ENCODE results near the gene TRAF1.

The TRAF1 gene

DNA sequence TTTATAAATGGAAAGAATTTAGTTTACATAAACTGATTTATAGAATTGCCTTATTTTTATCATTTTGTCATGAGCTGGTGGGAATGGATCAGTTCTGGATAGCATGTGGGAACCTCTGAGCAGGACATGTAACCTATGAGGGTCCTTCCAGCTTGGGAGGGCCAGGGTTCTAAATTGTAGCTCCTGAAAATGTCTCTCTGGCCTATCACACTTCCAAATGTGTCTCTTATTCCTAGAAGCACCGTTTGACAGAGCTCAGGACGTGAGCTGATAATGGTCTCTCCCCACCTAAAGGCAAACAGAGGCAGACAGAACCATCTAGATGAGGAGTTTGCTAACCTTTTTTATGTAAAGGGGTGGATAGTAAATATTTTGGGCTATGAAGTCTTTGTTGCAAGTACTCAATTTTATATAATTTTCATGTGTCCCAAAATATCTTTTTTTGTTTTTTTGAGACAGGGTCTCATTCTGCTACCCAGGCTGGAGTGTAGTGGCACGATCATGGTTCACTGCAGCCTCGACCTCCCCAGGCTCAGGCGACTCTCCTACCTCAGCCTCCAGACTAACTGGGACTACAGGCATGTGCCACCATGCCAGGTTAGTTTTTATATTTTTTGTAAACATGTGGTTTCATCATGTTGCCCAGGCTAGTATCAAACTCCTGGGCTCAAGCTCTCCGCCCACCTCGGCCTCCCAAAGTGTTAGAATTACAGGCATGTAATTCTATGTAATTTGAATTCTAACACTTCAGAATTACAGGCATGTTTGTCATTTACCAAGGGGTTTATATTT lies 4.0 kb downstream of the TRAF1 start:
- DNase-seq: no peak

- no peak for DNase-seq
Measured at GRCh38 chr9:120921661-120922181, 4.9 kb downstream of the TRAF1 start.

DNA sequence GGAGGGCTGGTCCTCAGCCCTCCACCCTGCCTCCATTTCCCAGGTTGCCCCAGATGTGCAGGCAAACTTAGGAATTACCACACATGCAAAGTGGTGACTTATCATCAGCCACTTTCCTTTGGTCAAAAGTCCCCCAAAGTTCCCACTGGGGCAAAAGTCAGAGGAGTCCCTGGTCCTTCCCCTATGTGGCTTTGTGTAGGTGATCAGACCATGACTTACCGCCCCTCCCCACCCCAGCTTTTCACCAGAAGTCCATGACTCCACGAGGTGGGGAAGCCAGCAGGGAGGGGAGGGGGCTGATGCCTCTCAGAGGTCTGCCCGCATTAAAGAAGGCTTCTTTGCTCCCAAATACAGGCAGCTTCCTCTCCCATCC lies 5.8 kb downstream of the TRAF1 start:
- DNase-seq: no peak

DNA sequence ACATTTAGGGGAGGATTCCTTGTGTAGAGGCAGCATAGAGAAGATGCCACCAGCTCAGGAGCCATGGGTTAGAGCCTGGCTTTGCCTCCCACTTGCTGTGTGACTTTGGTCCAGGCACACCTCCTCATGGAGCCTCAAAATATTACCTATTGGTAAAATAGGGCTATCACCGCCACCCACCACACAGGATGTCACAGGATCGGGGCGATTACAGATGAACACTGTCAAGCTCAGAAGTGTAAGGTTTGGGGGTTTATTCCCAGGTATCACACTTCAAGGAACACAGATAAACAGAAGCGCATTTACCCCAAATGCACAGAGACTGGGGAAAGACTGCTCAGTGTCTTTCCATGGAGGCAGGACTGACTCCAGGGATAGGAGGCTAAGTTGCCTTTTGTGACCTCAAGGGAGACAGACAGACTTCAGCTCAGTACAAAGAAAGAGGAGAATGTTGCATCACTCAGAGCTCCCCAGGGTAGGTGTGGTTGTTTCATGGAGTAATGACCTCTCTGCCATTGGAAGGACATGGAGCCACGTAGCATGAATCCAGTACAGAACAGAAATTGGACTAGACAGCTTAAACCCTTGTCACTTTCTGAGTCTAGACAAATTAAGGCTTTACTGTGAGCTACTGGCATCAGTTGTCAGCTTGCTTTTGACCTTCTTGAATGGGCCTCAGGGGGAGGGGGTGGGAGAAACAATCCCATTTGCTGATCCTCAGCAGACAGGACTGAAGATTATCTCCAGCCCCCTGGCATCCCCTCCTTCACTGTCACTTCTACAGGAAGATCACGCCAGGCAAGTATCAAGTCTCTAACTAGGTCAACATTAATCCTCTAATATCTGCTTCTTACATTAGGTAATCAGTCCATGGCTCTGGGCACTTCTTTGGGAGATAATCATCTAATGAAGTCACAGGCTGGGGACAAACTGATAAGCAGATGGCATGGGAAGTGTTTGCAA lies 6.5 kb downstream of the TRAF1 start:
- no peak for DNase-seq

DNA sequence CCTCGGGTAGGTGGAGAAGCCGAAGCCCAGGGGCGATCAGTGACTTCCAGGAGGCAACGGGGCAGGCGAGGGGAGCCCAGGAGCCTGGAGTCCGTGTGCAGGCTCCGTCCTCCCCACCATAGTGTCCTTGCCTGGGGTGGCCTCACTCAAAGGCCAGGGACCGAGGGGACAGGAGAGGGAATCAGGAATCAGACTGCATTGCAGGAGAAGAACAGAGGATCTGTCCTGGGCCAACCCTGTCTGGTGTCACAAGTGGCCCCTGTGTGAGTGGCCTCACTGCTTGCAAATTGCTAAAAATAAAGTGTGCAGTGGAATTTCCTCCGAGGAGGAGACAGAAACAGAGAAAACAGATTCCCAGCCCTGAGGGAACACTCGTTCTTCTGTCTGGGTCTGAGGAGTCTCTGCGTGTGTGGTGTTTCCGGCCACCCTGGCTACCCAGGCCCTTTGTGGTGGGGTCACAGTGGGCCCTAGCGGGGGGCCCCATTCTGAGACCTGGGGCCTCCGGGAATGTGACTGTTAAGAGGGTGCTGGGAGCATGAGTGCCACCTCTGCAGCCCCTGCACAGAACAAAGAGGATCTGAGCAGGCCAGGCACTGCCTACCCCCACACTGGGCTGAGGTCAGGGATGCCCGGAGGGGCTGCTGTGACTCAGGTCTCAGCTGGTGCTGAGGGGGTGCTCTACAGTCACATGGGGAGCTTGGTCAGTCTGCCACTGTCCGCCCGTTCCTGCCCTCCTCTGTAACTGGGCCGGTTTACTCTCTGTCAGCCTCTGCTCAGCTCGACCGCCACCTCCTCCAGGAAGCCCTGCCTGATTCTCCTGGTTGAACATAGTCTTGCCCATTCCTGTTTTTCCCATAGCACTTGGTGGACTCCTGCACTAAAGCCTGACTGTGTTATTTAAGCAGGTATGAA lies 7.4 kb downstream of the TRAF1 start:
- no peak for DNase-seq

GRCh38 chr9:120917929-120918762 lies 8.4 kb downstream of the TRAF1 start:
- no peak for DNase-seq

GRCh38 chr9:120916991-120917880 lies 9.4 kb downstream of the TRAF1 start:
- DNase-seq: no peak

DNA sequence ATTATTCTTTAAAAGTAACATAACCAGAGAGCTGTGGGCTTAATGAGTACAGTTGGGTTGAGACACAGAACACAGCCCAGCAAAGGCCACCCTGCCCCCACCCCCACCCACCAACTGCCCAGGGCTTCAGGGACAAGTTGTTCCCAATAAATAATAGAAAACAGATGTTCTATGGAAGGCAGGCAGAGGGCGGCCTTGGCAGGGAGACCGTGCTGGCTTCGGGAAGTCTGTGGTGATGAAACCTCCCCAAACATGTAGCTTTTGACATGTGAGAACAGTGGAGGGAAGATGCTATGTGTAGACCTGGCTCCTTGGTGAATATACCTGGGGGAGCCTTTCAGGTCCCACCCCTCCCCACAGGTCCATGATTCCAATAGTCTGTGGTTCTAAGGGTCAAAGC lies 10.0 kb downstream of the TRAF1 start:
- no peak for DNase-seq

- DNase-seq: peak in 1 of 2 donors; percentile 59
Measured at GRCh38 chr9:120915854-120916470, 10.6 kb downstream of the TRAF1 start.

- DNase-seq: no peak
Measured at GRCh38 chr9:120914953-120915352, 11.6 kb downstream of the TRAF1 start.

GRCh38 chr9:120914396-120914795 lies 12.2 kb downstream of the TRAF1 start:
- DNase-seq: no peak

DNA sequence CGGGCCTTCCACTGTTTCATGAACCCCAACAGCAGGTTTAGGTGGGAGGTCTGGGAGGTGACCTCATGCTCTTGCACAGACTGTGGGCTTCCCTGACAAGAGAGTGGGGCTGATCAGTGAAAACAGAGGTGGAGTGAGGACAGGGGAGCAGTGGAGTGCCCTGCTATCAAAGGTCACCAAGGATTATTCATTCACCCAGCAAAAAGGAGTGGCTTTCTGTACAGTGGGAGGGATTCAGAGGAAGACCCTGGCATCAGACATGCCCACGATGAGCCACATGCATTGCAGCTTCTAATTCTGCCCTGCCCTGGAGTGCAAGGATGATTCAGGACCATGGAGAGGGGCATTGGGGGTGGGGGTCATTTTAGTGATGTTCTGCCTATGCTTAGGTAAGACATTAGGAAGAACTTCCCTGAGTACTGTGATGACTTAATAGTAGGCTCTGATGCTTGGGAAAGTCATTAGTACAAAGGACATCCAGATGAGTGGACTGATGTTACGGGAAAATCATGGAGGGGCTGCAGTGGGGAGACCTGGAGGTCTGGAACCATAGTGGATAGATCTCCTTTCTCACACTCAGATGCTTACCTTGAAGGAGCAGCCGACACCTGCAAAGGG lies 12.8 kb downstream of the TRAF1 start:
- DNase-seq: no peak

DNA sequence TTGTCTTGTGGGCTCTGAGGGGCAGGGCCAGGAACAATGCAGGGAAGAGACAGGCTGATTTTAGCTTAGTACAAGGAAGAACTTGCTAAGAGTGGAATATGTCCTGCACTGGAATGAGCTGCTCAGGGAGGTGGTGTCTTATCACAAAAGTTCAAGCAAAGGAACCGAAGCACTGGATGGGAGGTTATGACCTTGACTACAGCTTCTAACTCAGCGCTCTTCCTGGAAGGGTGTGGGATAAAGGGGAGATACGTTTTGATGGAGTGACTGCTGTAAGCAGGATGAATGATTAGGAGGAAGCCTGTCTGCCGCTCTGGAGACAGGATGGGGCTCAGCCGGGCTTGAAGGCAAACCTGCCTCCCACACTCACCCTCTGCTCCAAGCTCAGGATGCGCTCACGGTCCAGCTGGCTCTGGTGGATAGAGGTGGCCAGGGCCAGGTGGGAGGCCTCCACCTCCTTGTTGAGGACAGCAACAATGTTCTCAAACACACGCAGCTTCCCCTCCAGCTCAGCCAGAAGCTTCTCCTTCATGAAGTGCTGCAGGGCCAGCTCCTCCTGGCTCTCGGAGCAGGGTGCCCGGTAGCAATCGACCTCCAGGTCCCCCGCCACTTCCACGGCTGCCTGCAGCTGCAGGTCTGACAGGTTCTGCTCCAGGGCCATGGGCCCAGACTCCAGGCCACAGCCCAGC lies 13.5 kb downstream of the TRAF1 start:
- no peak for DNase-seq

GRCh38 chr9:120911295-120911837 lies 15.2 kb downstream of the TRAF1 start:
- DNase-seq: no peak

- no peak for DNase-seq
Measured at GRCh38 chr9:120910643-120911042, 16.0 kb downstream of the TRAF1 start.

DNA sequence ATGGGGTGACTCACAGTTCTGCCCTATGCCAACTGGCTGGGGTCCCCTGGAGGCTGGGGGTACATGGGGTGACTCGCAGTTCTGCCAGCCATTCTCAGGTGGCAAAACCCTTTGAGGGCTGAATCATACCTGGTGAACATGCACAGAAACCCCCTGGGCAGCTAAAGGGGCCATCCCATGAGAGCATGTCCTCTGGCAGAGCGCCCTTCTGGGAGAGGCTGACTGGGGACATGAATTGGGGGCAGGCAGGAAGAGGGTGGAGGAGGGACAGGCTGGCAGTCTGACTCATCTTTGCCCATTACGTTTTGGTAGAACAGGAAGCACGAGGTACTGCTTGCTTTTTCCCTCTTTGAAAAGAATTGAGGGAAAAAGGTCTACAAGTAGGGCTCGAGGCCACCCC lies 16.7 kb downstream of the TRAF1 start:
- peak in 1 of 2 donors; percentile 96 for DNase-seq

DNA sequence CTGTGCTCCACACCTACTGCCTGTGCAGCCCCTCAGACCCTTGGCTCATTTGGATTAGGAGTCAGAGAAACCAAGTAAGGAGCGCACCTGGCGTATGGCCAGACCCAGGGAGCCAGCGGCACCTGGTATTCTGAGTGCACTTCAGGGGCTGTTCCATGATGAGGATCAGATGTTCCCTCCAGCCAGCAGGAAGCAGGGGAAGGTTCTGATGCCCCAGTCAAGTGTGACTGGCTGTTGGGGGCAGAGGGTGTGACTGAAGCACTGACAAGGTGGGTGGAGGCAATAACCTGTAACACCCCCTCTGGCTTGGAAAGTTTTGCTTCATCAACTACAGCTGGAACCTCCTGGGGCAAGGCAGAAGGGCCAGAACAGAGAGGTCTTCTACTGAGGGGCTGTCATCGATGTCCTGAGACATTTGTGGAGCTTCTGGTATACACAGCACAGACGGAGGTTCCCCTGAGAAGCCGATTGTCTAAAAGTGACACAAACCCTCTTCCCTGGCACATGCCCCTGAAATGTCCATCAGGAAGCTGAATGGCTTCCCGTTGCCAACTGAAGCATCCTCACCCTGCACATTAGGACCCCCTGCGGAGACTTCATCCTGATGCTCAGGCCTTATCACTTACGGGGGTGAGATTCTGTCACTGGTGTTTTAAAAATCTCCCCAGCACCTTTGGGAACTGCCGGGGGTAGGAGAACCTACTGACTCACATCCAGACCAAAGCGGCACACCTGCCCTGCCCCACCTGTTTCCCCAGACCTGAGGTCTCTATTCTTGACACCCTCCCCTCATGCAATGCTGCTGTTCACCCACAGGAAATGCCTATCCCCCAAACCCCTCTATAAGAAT lies 21.1 kb downstream of the TRAF1 start:
- no peak for DNase-seq

DNA sequence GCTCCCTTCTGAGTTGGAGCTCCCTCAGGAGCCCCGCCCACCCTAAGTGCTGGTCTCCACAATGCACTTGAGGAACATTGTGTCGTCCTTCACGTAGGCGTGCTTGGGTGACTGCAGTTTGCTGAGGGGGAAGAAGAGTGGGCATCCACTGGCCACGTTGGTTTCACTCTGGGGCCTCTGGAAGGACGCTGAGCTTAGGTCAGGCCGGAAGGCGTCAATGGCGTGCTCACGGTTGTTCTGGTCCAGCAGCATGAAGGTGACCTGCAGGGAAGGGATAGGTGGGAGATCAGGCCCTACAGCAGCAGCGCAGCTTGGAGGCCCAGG lies 21.7 kb downstream of the TRAF1 start:
- DNase-seq: no peak

All from bone marrow (tissue), 2 donors.